Measurements from ENCODE around the gene IGFBP6.

The IGFBP6 gene

DNA sequence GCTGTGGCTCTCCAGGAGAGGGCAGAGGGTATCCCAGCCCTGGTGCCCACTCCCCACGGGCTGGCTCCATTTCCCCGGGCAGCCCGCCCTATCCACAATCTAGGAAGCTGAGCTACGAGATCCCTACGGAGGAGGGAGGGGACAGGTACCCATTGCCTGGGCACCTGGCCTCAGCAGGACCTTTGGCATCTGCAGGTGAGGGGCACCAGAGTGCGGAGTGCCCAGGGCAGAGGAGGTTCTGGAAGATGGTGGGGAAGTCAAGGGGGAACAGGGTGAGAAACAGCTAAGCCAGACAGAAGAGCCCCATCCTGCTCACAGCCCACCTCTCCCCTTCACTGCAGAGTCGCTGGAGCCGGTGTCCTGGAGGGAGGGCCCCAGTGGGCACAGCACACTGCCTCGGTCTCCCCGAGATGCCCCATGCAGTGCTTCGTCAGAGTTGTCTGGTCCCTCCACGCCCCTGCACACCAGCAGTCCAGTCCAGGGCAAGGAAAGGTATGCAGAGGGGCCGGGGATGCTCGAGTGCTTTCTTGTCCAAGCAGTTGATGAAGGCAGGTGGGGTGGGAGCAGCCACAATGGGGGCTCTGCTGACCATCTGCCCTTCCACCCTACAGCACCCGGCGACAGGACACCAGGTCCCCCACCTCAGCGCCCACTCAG lies 37.3 kb upstream of the IGFBP6 start:
- DNase-seq, result no peak

DNA sequence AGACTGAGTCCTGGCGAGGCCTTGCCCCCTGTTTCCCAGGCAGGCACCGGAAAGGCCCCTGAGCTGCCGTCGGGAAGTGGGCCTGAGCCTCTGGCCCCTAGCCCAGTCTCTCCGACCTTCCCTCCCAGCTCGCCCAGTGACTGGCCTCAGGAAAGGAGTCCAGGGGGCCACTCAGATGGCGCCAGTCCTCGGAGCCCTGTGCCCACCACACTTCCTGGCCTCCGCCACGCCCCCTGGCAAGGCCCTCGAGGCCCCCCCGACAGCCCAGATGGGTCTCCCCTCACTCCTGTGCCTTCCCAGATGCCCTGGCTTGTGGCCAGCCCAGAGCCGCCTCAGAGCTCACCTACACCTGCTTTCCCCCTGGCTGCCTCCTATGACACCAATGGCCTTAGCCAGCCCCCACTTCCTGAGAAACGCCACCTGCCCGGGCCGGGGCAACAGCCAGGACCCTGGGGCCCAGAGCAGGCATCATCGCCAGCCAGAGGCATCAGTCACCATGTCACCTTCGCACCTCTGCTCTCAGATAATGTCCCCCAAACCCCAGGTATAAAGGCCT lies 36.7 kb upstream of the IGFBP6 start:
- no peak for DNase-seq

DNA sequence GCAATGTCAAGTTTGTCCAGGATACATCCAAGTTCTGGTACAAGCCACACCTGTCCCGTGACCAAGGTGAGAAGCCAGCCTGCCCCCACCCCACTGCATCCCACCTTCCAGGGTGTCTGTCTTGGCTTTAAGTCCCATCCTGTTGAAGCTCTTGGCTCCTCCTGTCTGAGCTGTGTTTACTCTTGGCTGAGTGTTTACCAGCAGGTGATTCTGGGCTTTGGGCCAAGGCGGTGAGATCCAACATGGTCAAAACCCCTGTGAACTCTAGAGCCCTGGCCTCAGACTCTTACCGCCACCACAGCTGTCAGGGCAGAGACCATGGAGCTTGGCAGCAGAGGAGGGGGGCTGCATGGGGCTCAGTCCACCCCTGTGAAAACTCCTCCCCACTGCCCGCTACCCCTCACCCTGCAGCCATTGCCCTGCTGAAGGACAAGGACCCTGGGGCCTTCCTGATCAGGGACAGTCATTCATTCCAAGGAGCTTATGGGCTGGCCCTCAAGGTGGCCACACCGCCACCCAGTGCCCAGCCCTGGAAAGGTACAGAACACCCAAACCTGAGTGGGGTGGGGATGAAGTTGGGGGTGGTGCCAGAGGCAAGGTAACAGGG lies 36.0 kb upstream of the IGFBP6 start:
- DNase-seq, result no peak

DNA sequence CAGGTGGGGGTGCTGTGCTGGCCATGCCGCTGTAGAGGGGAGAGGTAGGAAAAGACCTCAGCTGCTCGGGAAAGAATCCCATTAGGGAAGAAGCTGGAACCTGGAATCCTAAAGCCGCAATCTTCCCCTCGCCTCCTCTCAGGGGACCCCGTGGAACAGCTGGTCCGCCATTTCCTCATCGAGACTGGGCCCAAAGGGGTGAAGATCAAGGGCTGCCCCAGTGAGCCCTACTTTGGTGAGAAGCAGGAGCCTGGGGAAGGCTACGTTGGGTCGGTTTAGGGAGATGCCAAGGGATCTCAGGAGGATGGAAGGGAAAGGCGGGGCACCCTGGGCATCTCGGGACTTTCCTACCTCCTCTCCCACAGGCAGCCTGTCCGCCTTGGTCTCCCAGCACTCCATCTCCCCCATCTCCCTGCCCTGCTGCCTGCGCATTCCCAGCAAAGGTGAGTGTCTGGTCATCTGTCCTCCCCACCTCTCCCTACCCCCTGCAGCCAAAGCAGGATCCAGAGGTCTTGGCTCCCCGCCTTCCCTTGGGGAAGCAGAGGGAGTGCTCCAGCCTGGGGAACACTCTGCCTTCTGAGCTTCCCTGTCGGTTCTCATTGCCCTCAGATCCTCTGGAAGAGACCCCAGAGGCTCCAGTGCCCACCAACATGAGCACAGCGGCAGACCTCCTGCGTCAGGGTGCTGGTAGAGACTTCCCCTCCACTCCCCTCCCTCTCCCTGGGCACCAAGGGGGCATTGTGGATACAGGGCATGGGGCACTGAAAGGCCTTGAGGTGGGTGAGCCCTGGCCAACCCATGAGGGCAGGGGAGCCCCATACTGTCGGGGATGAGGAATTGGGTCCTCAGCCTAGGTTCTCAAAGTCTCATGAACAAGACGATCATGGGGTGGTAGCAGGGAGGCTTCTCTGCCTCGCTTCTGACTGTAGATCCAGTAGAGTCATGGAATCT lies 35.2 kb upstream of the IGFBP6 start:
- no peak for DNase-seq

DNA sequence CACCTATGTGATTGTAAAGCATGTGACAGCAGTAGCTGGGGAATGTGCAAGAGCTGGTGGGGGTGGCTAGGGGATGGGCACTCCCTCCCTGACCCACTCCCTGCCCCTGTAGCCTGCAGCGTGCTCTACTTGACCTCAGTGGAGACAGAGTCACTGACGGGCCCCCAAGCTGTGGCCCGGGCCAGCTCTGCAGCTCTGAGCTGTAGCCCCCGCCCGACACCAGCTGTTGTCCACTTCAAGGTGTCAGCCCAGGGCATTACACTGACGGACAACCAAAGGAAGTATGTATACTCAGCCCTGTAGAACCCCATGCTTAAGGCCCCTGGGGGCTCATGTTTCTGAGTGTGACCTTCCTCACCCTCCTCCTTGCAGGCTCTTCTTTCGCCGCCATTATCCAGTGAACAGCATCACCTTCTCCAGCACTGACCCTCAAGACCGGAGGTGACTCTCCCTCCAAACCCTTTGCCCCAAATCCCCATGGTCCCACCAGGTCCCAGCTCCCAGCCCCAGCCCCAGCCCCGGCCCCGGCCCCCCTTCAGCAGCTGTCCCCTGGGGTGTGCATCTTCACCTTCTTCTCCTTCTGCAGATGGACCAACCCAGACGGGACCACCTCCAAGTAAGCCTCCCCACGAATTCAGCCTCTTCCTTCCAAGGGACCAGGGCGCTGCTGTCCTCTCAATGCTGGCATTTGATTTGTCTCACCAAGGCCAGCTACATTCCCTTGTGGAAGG lies 34.3 kb upstream of the IGFBP6 start:
- DNase-seq, result no peak

DNA sequence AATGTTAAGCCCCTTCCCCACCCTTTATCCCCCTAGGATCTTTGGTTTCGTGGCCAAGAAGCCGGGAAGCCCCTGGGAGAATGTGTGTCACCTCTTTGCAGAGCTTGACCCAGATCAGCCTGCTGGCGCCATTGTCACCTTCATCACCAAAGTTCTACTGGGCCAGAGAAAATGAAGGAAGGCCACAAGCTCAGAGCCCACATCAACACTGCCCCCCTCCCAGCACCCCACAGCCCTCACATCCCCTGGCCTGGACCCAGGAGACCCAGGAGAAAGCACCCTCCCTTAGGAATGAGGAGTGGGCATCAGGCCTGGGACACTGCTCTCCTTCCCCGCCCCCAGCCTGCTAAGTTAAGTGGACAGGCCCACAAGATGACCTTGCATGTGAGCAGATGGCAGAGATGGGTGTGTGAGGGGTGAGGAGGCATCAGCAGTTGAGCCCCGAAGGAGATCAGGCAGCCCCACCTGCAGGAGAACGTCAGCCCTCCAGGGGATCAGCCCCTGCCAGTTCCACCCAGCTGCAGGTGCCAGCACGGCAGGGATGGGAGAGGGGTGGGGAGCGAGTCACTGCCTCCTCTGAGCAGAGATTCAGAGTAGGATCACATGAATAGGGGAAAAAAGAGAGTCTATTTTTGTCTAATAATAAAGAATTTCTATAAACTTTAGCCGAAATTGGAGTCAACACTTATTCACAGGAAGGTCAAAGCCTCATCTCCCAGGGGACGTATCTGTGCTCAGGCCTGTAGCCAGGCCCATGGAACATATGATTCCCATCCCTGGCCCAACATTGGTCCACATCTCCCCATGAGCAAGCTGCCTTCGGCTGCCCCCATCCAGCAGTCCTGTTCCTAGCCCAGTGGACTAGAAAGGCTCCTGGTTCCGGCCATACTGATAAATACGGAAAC lies 33.5 kb upstream of the IGFBP6 start:
- no peak for DNase-seq

DNA sequence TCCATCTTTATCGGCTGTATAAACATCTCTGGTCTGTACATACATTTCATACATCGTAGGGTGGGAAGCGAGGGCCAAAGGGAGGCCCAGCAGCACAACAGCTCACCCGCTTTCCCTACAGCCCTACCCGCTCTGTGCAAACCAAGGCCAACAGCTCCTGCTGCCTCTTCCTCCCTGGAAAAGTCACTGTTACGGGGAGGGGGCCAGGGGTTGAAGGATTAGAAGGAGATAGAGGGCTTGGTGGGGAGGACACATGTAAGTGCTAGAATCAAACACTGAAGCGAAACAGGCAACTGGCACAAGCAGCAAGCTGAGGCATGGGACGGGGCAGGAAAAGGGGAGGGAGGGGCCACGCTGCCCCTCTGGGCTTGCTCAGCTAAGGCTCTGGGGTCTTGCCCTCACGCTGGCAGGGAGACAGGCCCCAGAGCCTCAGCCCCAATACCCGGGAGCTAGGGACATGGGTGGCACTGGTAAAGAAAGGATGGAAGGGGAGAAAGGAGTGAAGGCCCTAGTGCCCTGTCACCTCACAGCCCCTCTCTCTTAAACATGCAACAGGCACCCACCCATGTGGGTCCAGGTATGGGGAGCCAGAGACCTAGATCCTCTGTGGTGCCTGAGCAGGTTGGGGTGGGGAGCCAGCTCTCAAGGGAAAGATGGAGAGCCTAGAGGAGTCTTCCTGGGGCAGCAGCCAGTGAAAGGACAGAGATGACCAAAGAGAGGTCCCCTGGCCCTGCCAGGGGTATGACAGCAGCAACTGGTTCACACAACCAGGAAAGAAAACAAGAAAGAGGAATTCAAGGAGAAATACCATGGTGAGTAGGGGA lies 32.6 kb upstream of the IGFBP6 start:
- no peak for DNase-seq

DNA sequence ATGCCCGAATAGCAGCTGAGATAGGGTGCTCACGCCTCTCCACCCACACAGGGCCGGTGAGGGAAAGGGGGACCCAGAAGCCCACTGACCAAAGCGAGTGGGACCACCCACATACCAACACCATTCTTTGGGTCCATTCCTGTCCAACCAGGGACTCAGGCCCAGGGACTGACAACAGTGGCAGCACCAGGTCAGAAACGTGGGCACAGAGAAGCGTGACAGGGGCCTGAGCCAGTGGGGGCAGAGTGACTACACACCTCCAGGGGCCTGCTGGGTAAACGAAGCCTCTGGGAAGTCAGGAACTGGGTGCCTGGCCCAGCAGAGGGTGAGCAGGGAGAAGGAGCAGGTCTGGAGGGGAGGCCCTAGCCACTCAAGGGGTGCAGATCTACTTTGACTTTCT lies 32.0 kb upstream of the IGFBP6 start:
- DNase-seq, result no peak

DNA sequence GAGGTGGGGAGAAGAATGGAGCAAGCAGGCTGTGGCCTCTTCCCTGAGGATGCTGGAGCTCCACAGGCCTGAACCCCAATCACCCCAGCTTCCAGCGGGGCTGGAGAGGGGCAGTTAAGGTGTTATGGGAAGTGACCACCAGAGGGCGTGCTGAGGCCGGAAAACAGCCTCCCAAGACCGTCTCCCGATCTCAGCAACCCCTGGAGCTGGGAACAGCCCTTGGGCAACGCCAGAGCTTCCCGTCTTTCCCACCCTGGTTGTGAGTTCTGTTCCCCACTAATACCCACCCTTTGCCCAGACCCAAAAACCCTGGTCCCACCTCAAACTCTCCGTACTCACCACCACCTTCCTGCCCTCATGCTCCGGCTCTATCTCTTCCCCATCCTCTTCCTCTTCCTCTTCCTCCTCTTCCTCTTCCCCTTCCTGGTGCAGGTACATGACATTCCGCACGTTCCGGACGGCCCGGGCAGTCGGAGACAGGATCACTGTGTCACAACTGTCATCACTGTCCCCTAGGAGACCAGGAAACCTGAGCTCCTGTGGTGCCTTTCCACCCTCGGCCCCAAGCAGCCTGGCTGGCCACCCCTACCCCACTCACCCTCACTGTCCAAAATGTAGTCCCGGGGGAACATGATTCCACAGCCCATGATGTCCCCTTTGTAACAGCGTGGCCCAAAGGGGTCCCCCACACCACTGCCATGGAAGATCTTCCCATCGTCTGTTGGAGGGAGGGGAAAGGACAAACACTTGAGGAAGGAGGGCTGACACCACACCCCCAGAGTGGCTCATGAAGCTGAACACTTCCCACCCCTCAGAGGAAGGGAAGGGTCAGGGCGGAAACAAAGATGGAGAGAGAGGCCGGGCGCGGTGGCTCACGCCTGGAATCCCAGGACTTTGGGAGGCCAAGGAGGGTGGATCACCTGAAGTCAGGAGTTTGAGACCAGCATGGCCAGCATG lies 31.2 kb upstream of the IGFBP6 start:
- peak; percentile 26 for DNase-seq

DNA sequence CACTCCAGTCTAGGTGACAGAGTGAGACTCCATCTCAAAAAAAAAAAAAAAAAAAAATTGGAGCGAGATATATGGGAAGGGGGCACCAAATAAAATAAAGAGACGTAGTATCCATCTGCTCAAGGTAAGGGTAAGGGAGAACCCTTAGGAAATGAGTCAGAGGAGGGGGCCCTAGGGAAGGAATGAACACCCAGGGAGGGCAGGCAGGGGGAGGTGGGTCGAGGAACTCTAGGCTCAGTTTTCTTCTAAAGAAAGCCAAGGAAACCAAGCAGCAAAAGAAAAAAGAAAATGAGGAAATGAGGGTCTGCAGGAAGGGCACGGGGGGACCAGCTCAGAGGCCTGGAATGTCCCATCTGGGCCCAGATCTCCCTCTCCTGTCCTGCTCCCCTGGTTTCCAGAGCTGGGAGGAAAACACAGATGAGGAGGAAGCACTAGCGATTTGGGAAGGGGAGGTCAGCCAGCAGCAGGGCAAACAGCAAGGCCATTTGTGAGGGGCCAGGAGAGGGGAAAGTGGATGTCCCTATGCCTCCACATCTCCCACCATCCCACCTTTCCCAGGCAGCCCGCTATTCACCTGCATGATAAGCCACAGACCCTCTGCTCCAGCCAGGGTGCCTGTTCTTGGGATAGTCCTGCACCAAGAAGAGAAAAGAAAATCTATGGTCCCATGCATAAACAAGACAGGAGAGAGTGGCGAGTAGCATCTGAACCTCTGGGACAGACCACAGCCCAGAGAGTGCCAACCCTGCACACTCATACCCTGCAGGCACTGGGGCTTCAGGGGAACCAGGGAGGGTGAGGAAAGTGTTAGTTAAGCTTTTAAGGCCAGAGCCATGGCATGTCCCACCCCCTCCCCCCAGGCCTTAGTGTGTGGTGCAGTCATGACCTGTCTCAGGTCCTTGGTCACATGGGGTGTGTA lies 30.1 kb upstream of the IGFBP6 start:
- DNase-seq, result no peak

DNA sequence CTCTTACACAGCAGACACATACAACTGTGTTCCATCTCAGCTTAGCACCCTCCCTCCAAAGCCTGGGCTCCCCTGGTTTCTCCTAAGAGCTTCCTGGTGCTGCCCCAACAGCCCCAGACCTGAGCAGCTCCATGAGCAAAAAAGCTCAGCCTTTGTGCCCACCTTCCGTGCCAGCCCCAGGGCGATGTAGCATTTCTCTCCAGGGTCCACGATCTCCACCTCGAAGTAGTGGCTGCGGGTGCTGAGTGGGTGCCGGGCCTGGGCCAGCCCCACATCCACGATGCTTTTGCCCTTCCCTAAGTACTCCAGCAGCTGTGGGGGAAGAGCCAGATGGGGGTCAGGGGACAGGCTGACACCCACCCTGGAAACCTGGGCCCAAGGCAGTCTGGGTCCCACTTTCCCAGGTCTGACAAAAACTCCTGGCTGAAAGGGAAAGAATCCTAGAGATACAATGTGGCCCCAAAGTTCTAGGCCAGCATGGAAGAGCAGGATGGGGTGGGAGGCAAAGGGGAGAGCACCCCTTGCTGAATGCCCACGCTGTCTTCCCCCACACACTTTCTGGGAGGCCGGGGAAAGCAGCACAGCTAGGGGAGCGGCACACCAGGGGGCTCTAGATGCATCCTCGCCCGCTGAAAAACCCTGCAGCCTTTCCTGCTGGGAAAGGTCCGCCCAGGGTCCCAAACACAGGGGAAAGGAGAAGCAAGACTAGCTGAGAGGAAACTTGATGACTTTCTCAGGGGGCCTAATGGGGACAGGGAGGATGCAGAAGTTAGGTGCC lies 29.3 kb upstream of the IGFBP6 start:
- DNase-seq, result no peak

DNA sequence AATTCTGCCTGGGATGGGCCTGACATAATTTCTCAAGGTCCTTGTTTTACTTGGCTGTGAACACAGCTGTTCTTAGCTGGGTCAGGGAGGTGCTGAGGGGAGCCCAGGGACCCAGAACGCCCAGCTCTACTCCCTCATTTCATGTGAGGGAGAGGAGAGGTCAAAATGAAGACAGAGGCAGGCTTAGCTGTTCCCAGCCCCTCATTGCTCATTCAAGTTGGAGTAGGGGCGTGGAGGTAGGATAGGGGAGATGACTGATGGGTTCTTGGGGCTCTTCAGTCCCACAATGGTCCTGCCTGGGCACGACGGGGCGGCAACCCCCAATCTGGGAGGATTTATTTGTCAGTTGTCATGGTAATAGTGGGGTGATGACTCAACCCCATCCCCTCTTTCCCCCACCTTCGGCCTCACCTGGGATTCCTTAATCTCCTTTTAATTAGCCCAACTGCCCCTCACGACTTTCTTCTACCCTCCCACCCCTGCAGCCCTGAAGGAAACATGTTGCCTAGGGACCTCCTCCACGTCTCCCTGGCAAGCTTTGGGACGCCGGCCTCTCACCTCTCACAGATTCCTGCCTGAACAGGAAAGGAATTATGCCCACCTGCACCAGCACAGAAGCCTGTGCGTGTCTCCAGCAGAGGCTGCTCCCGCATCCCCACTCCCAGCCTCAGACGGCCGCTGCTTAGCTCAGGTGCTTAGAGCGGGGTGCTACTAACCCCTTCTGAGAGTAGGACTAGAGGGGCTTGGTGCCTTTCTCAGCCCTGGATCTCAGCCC lies 28.5 kb upstream of the IGFBP6 start:
- no peak for DNase-seq

DNA sequence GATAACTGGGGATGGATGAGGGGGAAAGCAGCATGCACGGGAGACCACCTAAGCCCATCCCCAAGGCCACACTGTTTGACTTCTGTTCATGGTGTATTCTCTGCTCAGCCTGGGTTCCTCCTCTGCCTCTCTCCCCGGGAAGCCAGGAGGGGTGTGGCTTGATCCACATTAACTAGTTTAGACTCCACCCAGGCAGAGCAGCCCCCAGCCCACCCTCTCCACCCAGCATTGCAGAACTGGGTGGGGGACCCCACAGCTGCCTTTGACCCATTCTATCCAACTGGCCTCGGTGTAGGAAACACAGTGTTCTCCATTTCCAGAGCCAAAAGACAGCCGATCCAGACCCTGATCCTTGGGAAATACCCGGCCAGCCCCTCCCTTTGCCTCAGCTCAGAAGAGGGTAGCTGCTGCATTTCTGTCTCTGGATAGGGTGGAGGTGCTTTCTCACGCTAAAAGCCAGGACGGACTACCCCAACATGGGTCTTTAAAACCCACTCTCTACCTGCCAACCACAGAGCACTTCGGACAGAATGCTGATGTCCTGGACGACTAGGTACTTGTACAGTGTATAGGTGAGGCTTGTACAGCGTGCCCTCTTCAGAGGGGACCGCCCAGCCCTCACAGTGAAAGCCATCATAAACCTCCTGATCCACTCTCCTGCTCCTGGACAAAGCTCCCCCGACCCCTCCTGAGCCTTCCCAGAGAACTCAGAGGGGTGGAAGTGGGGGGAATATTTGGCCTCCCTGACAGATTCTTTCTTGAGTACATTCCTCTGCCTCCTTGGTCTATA lies 27.7 kb upstream of the IGFBP6 start:
- no peak for DNase-seq

DNA sequence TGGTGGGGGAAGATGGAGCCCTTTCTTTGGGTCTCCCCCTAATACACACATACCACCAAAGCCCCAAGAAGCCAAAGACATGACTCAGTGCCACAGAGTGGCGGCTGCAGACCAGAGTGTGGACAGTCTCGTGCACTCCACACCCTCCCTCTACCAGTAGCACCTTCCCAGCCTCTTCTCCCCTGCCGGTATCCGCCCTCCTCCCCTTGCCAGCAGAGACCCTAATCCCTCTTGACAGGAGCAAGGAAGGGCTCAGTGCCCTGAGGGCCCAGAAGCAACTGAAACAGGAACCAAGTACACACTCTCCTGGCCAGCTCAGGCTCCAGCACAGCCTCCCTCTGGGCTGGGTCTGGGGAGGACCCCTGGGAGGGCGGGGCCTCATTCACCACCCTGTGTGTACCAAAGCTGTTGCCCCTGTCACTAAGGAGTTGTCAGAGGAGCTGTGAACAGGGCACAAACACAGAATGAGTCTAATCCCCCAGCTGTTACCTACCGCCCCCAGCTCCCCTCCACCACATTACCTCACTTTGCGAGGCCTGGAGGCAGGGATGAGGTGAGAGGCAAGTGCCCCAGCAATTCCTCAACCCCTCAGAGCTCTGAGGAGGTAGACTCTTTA lies 26.5 kb upstream of the IGFBP6 start:
- DNase-seq, result no peak

Data from NCI-H1048 (cell line).